GM11168 (cell line): ENCODE results near the gene STK32C.
"Not testable (repeated sequence)": the region's sequence is repeated elsewhere in the genome, so short reads cannot be mapped to it uniquely, and the experiment has no call there.

Source experiments
- in situ Hi-C: fragments of 300-500 bp; cut with MboI; formaldehyde crosslinking; loops from one replicate; pipeline ENCODE4 v1.12.0; 2022; ENCODE audit warnings: low sequenced_read_pairs; ENCODE audit not compliant: unreplicated experiment

STK32C gene

DNA sequence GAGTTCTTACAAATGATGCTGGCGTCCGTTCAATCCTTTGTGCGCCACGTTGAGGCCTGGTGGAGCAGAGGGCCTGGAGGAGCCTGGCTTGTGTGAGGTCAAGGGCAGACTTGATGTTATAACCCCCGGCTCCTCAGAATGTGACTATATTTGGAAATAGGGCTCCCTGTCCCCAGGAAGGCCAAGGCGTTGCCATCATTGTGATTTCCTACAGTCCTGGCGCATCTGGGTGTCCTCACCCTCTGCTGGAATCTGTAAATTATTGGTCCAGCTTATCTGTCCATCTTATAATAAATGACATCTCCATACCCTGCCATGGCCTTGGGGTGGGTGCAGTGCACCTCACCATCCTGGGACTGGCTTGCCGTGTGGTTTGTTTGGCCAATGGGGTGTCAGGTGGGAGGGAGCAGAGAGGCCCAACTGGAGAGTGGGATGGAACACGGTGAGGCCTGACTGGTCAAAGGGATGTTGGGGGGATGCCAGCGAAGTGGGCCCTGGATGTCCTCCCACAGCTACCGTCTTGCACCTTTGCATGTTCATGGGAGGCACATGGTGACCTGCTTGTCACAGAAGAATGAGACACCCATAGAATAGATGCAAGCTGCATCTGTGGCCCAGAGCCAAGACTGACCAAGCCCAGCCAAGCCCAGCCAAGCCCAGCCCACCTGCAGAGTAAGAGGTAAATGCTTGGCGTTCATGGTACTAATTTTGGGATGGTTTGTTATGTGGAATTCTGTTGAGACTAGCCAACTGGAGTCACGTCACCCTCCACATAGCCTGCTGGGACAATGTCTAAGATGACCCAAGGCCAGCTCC is 13.1 kb upstream of the STK32C start:
- in situ Hi-C loops = no loop called here

GRCh38 chr10:132319853-132320653 is 12.3 kb upstream of the STK32C start:
- in situ Hi-C loops = no loop called here

GRCh38 chr10:132317477-132317876 is 9.7 kb upstream of the STK32C start:
- in situ Hi-C loops = not testable (repeated sequence)

DNA sequence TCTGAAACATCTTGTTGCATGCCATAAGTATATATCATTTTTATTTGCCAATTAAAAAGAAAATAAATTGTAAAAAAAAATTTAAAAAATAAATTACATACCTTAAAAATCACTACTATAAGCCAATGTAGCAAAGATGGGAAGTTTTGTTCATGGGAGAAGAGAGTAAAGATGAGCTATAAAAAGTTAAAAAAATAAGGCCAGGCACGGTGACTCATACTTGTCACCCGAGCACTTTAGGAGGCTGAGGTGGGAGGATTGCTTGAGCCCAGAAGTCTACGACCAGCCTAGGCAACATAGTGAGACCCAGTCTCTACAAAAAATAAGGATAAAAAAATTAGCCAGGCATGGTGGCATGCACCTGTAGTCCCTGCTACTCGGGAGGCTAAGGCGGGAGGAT is 8.4 kb upstream of the STK32C start:
- in situ Hi-C loops = no loop called here

DNA sequence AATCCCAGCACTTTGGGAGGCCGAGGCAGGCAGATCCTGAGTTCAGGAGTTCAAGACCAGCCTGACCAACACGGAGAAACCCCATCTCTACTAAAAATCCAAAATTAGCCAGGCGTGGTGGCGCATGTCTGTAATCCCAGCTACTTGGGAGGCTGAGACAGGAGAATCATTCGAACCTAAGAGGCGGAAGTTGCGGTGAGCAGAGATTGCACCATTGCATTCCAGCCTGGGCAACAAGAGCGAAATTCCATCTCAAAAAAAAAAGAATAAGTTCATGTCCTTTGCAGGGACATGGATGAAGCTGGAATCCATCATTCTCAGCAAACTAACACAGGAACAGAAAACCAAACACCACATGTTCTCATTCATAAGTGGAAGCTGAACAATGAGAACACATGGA is 7.1 kb upstream of the STK32C start:
- in situ Hi-C loops = not testable (repeated sequence)

GRCh38 chr10:132314336-132314735 is 6.6 kb upstream of the STK32C start:
- in situ Hi-C loops = no loop called here

DNA sequence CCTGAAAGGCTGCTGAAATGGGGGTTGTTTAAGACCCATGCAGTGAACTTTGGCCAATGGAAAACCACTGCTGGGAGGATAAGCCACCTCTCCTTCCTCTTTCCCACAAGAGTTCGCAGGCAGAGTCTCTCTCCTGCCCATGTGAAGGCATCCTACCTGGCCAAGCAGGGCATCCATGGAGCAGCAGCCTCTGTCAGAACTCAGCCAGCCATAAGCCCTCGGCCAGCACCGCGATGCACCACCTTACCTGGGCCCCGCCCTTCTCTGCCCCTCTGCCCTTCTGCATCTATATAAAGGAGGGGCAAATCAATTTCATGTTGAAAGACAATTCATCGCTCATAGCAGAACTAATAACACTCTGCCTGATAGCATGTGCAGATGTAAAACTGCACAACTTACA is 6.1 kb upstream of the STK32C start:
- in situ Hi-C loops = no loop called here

GRCh38 chr10:132313305-132313704 is 5.6 kb upstream of the STK32C start:
- in situ Hi-C loops = no loop called here

DNA sequence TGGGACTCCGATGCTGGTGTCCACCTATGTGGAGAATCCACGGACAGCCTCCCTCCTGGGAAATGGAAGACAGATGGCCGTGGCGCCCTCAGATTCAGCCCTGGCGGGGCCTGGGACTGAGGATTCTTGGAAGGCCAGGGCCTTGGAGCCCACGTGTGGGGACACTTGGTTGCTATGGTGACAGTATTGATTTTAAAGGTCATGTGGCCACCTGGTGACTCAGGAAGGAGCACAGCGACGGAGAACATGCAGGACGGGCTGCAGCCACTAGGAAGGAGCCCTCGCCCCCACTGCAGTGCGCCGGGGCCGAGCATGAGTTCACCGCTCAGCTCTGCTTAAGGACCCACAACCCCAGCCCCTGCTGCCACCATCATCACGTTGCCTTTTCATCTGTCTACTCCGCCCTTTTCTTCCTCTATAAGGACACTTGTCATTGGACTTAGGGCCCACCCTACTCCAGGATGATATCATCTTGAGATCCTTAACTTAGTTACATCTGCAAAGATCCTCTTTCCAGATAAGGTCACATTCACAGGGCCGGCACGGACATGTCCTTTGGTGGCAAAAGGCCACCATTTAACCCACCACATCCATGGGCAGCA is 3.7 kb upstream of the STK32C start:
- in situ Hi-C loops = no loop called here

DNA sequence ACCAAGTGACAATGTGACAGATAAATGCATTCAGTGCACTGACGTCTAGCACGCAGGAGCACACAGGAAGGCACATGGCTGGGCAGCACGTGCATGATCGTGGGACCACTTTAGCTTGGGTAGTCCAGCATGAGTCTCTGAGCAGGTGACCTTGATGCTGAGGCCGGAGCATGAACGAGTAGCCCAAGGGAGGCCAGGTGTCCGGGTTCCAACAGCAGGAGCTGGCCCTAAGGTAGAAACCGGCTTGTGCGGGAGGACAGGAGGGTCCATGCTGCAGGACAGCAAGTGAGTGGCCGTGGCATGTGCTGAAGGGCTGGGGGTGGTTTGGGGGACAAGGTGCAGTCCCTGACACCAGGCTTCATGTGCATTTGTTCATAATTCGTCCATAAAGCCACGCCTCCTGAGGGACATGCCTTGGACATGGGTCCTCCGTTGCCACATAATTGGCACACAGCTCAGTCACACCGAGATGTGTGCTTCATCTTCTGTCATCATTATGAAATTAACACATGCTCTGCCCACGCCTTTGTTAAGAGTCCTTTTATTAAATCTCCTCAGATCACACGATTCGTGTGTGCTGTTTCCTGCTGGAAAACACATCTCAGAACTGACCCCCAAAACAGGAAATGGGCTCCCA is 3.1 kb upstream of the STK32C start:
- in situ Hi-C loops = no loop called here

DNA sequence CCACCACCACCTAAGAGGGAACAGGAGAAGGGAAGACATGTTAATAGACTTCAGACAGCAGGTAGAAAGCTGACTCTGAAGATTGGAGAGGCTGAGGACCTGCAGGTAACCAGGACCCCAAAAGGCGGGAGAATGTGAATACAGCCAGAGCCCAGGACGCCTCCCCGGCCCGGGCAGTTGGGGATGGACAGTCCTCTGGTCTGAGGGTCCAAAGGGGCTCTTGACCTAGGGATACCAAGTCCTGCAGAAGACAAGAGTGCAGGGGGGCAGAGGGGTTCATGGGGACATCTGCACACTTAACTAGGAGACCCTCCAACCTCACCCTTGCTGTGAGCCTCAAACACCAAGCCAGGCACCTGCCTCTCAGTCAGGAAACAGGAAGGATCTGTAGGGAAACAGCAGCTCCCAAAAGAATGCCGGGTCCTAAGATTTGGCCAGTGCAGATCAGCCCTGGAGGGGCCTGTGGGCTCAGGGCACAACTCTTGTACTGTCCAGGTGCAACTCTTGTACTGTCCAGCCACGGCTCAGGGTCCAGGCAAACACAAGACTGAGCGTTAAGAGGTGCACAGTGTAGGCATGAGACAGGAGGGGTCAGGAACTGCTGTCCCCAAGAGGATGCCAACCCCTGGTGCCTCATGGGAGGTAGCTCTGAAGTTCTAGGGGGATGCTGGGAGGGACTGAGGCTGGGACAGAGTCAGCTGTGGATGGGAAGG is 2.3 kb upstream of the STK32C start:
- in situ Hi-C loops = no loop called here

GRCh38 chr10:132309471-132309865 is 1.7 kb upstream of the STK32C start:
- in situ Hi-C loops = no loop called here

GRCh38 chr10:132308587-132309470 is 1.1 kb upstream of the STK32C start:
- in situ Hi-C loops = no loop called here

DNA sequence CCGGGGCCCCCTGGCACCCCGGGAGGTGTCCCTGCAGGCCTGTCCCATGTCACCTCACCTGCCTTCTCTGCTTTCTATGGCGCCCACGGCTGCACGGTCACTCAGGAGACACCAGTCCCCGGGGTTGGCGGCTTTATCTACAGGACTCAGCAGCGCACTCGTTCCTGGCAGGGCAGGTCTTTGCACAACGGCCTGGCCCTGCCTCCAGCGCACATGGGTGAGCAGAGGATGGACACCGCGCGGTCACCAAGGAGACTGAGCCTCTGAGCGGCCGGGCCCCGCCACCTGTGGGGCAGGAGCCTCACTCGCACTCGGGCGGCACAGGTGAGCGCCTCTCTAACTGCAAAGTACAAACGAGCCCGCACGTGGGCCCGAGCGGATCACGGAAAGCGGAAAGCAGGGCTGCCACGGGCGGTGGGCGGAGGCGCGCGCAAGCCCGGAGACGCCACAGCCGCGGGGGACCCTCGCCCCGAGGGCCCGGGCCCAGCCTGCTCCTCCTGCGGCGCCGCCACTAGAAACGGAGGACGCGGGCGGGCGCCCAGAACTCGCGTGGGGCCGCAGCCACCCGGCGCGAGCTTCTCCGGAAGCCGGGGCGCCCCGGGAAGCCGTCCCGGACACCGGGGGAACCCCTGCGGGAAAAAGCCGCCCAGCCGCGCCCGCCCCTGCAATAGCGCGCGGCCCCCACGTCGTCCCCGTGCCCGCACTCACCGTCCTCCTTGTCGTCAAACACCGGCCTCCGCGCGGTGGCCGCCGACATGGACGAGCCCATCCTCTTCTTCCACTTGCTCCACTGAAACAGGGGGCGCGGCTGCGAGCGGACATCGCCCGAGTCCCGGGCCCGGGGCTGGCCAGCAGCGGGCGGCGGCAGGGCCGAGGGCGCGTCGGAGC is 642 bp downstream of the STK32C start:
- in situ Hi-C loops = no loop called here

DNA sequence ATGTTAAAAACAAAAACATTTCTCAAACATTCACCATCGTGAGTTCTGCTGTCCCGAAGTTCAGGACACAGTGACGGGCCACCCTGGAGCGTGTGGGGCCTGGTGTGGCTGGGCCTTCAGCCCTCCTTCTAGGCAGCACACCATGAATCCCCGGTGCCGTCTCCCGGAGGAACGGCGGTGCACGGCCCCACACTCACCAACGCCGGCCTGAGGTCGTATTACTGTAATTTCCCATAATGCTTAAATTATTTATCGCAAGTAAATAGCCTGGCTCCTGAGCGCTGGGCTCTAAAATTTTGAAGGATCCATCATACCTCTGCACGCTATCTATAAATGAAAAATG is 1.4 kb downstream of the STK32C start:
- in situ Hi-C loops = no loop called here

DNA sequence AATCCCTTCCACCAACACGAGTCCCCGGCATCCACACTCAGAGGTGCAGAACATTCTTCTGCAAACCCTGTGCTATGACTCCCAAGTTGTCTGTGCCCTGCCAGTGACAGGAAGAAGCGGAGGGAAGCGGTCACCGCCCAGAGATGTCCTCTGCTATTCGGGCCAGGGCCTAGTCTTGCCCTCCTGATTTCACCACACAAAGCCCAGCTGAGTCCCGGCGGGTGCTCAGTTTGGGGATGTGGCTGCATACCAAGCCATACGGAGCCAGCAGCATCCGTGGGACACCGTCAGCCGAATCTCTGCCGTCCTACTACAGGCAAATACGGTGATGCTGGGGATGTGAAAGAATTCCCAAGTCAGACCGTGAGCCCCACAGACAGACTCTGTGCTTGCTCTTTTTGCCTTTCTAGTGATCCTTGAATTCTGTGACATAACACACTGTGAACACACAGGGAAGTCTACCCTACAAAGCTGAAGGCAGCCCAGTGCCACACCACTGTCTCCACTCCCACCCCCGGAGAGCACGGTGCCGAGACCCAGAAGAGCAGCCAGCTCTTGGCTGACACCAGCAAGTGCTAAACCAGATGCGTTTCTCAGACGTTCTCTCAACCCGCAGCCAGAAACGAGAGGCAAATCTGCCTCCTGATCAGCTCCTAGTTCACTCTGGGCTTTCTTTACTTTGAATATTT is 2.0 kb downstream of the STK32C start:
- in situ Hi-C loops = no loop called here

DNA sequence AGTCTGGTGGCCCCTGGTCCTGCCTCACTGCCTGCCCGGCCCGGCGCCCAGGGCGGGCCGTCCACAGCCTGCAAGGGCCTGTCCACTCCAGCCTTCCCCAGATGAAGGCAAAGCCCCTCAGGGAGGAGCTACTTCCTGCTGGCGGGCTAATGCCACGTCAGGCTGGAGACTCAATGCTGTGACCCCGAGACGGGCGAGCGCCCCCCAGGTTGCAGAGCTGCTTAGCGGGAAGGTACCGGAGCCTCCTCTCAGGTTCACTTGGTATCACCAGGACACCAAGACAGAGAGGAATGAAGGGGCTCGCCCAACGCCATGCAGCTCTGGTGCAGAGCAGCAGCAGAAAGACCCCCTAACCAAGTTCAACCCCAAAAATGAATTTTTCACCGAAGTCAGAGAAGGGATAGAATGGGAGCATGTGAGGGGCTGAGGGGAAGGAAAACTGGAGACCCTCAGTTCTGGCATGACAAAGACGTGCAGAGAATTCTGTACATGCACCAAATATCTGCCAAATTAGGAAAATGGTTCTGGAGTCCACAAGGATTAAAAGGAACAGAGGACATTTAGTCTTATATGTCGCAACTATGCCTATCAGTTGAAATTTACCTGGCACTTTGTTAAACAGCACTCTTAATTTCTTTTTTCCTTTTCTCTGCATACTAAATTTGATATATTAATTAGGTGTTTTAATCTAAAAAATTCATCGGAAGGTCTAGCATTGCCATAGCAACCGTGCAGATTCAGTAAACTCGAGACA is 2.8 kb downstream of the STK32C start:
- in situ Hi-C loops = no loop called here
